ENCODE data around the gene GNGT2.
A peak's percentile ranks its signal among the peaks of the same experiment; 100 is the strongest.

DNA sequence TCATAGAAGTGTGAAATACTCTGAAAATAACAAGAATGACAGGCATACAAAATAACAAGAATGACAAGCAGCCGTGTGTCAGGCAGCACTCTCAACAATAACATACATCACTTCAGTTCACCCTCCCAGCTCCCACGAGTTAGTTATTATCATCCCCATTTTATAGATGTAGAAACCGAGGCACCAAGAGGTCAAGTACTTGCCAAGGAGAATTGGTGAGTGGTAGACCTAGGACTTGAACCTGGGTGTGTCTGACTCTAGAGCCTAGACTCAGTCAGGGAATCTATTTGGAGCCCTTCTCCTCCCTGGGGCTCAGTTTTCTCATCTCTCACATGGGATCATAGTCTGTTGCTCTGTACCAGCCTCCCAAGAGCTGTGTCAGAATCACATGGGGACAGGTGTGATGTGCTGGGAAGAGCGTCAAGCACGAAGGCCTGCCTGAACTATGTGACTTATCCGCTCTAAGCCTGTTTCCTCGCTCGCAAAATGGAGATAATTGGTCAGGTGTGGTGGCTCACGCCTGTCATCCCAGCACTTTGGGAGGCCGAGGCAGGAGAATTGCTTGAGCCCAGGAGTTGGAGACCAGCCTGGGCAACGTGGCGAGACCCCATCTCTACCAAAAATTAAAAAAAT, 39.6 kb upstream of the GNGT2 start:
- TF ChIP-seq, protein P1, sequence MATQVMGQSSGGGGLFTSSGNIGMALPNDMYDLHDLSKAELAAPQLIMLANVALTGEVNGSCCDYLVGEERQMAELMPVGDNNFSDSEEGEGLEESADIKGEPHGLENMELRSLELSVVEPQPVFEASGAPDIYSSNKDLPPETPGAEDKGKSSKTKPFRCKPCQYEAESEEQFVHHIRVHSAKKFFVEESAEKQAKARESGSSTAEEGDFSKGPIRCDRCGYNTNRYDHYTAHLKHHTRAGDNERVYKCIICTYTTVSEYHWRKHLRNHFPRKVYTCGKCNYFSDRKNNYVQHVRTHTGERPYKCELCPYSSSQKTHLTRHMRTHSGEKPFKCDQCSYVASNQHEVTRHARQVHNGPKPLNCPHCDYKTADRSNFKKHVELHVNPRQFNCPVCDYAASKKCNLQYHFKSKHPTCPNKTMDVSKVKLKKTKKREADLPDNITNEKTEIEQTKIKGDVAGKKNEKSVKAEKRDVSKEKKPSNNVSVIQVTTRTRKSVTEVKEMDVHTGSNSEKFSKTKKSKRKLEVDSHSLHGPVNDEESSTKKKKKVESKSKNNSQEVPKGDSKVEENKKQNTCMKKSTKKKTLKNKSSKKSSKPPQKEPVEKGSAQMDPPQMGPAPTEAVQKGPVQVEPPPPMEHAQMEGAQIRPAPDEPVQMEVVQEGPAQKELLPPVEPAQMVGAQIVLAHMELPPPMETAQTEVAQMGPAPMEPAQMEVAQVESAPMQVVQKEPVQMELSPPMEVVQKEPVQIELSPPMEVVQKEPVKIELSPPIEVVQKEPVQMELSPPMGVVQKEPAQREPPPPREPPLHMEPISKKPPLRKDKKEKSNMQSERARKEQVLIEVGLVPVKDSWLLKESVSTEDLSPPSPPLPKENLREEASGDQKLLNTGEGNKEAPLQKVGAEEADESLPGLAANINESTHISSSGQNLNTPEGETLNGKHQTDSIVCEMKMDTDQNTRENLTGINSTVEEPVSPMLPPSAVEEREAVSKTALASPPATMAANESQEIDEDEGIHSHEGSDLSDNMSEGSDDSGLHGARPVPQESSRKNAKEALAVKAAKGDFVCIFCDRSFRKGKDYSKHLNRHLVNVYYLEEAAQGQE (IDR thresholded peaks at IDR 0.05; ENCODE audit: low read depth), result no peak
- TF ChIP-seq FOXM1 (IDR thresholded peaks at IDR 0.05; ENCODE audit: borderline replicate concordance, low read depth), result no peak
- TF ChIP-seq, protein P2, sequence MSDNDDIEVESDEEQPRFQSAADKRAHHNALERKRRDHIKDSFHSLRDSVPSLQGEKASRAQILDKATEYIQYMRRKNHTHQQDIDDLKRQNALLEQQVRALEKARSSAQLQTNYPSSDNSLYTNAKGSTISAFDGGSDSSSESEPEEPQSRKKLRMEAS (IDR thresholded peaks at IDR 0.05), result peak; percentile 16; the same call in 1 of the 2 replicates
- no peak for TF ChIP-seq TAF1 (IDR thresholded peaks at IDR 0.05; ENCODE audit: low read depth)
- TF ChIP-seq, protein P3, sequence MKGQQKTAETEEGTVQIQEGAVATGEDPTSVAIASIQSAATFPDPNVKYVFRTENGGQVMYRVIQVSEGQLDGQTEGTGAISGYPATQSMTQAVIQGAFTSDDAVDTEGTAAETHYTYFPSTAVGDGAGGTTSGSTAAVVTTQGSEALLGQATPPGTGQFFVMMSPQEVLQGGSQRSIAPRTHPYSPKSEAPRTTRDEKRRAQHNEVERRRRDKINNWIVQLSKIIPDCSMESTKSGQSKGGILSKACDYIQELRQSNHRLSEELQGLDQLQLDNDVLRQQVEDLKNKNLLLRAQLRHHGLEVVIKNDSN (IDR thresholded peaks at IDR 0.05), result no peak
- no peak for TF ChIP-seq EP300 (IDR thresholded peaks at IDR 0.05; ENCODE audit: borderline replicate concordance)
- TF ChIP-seq TCF12 (IDR thresholded peaks at IDR 0.05; ENCODE audit: low read depth), result no peak
- TF ChIP-seq CEBPB (IDR thresholded peaks at IDR 0.05), result no peak
- TF ChIP-seq EGR1 (IDR thresholded peaks at IDR 0.05), result no peak
- no peak for TF ChIP-seq RAD21 (IDR thresholded peaks at IDR 0.05; ENCODE audit: low read depth)
- TF ChIP-seq CREB1 (IDR thresholded peaks at IDR 0.05; ENCODE audit: low read depth), result no peak
- TF ChIP-seq YY1 (IDR thresholded peaks at IDR 0.05; ENCODE audit: low read depth), result no peak
- no peak for TF ChIP-seq TEAD4 (IDR thresholded peaks at IDR 0.05)
- no peak for TF ChIP-seq NFIC (IDR thresholded peaks at IDR 0.05)
